8988T (cell line): ENCODE data around the gene SLC5A12.

Experiments used
- DNase-seq: peaks from one replicate; pipeline ENCODE4 v3.0.0; 2011

SLC5A12 gene

DNA sequence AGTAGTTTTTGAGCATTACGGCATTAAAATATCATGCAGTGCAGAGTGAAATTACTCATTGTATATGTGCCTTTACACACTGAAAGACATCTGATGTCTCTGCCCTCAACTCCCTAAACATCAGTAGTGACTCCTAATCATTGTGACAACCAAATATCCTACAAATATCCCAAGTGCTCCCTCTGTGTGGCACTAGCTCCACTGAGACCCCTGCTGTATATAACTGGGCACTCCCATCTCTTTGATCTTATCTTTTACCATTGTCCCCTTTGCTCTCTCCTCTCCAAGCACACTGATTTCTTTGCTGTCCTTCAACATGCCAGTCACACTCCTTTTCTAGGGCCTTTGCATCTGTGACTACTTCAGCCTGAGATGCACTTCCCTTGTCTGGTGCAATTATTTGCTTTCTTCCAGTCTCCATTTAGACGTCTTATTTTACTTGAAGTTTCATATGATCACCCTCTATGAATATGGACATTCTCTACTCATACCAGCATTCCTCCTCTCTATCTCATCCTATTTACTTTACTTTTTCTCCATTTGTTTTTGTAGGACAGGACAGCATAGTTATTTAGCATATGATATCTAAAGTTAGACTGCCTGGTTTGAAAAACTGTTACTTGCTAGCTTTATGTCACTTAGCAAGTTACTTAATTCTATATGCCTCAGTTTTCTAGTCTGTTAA is 2.4 kb downstream of the SLC5A12 start:
- DNase-seq, result no peak

DNA sequence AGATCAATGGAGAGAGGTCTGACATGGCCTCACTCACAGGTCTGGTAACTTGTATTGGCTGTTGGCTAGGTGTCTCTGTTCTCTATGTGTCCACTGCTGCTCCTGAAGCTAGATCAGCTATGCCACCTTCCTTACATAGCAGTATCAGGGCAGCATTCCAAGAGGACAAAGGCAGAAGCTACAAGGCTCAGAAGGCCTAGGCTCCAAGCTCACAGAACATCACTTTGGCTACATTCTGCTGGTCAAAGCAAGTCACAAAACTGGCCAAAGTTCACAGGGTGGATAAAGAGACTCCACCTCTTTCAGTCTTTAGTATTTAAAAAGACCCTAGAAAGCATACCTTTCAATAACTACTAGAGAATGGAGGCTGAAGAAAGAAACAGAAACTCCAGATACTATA is 4.1 kb downstream of the SLC5A12 start:
- no peak for DNase-seq

DNA sequence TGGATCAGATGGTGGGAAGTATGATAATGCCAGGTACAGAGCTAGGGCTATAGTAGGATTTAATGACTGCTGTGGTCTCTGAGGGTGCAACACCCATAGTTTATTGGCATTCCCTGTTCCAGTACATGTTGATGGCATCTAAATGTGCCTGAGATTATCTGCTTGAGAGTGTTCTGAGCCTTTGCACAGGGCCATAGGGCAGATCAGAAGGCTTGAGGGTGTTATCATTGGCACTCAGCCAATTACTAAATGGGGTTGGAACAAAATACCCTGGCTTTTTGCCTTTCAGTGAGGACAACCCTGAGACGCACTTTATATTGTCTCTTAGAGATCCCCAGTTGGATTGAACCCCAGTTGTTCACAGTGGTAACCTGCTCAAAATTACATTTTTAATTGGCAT is 6.7 kb downstream of the SLC5A12 start:
- no peak for DNase-seq

DNA sequence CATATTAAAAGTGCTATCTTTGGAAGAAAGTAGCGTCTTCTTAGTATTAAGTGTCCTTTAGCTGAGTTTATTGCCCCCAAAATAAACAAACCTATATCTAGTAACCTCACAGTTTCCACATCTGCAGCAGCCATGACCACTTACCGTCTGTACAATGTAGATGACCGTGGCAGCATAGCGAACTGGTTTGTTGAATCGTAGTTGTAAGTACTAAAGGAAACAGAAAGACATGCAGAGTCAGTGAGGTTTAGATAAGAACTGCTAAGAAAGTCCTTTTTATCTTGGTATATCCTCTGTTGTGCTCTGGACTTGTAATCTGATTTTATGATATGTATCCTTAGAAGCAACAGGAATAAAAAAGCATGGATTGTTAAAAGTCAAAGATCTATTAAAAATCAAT is 9.4 kb downstream of the SLC5A12 start:
- DNase-seq, result no peak

DNA sequence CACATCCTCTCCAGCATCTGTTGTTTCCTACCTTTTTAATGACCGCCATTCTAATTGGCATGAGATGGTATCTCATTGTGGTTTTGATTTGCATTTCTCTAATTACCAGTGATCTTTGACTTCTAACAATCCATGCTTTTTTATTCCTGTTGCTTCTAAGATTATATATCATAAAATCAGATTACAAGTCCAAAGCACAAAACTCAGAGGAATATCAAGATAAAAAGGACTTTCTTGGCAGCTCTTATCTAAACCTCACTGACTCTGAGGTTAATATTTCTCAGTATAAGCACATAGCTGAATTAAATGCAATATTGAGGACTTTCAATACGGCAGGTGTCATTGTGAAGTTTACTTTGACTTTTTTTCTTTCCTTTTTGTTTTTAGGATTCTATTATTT is 11.4 kb downstream of the SLC5A12 start:
- DNase-seq, result no peak

DNA sequence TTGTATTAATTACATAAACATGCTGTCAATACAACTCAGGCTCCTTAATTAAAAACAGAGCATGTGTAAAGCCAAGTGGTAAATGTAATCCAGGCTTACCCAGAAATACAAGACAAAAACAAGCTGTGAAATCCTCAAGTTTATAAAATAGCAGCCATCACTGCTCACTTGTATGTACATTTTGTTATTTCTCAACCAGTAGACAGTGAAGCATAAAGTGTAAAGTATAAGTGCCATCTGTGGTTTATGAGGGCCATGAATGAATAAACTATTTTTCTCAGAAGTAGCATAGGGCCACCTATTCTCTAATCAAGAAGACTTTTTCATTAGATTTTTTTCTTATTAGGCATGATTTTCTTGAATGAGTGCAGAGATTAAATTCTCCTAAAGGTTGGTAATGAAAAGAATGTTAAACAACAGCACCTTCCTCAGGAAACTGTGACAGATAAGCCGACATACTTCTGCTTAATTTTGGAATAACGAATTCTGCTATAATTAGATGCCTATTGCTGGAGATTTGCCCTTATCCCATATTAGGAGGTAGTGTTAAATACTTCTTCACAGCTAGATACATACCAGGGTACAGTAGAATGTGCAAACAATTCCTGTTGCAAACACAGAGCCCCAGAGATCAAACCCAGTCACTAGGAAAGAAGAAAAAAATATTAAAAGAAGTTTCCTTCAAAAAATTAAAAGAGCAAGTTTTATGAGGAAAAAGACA is 13.0 kb downstream of the SLC5A12 start:
- no peak for DNase-seq

DNA sequence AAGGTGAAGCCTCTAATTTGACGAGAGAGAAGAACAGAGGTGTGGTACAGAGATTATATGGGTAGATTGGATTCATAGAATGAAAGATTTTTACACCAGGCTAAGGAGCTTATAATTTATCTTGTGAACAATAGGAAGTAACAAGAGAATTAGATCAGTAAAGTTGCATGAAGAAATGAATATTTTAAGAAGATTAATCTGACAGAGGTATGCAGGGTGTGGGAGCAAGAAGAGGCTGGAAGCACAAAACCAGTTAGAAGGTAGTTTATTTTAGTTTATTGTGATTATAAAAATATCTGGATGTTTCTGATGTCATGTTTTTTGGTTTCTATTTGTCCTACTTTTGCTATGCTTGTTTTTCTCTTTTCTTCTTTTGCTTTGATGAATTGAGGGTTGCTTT is 15.7 kb downstream of the SLC5A12 start:
- no peak for DNase-seq

DNA sequence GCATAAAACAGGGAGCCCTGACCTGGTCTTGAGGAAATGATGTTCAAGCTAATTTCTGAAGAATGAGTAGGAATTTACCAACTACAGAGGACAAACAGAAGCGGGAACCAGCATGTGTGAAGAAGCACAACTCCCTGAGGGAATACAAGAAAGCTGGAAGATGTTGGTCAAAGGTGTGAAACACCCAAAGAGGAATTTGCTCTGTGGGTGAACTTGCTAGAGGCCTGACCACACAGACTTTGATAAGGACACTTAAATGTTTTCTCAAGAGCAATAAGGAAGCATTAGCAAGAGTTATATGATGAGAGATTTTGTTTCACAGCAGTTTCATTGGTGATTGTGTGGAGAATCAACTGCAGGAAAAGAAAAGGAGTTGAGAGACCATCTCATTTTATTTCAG is 17.6 kb downstream of the SLC5A12 start:
- DNase-seq, result no peak

DNA sequence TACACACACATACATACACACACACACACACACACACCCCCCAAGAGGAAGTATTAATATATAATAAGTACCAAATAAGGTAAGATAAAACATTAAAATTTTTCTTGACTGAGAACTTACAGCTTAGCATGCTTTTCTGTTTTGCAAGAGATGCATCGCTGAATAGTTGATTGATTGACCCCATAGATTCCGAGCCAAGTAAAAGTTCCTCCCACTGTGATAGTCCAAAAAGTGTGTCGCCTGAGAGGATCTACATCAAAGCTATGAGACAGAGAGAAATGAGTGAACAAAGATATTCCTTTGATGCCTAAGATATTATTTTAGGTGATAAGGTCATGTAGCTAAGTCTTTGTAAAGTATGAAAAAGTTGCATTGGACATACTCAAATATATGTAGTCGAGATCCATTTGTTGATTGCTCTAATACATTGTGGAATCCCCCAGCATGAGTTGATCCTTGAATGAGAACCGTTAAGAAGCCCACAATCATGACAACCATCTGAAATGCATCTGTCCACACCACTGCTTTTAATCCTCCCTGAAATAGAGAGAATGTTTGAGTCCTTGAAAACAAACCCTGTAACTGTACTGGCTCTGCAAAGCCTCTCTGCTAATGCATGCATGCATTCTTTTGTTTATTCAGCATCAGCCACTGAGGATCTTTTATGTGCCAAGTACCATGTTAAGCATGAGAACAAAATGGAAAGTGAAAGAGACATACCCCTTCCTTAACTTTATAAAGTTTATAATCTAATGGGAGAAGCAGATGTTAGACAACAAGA is 18.3 kb downstream of the SLC5A12 start:
- no peak for DNase-seq

DNA sequence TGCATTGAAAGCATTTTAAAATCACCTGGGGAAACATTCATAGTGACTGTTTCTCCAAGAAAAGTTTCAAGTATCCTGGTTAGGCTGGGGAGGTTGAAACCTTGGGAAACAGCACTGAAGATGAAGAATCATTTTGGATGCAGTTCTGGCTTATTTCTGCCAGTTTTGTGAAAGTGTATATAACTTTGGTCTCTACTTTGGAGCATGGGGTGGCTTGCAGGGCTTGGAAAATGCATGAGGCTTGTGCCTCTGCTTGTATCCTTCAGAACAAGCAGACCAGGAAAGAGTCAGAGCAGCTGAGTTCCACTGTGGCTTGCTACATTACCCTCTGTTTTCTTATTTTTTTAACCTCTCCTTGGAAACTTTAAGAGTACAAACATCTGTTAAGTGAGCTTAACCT is 19.5 kb downstream of the SLC5A12 start:
- no peak for DNase-seq

DNA sequence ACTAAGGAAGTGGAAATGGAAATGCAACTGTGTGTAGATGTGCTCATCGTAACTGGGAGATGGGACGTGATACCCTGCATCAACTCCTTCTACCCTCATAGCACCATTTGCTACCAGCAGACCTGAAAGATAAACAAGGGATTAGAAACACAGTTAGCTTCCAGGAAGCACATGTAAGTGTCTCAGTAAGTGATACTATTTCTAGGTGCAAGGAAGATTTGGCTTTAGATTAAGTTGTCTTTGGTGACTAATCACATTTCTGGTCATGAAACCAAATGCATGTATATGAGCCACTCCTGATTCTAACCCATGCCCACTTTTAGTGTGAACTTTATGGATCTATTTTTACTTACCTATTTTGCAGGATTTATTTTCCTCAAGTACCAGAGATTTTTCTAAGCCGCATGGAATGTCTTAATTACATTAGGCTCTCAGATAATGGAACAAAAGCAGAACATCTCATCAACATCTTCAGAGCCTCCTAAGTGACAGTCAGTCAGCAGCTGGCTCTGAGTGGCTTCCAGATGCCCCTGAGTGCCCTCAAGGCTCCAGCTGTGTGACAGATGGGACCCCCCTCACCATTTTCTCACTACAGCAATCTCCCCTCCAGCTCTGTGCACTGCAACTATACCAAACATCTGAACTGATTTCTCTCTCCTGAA is 21.2 kb downstream of the SLC5A12 start:
- DNase-seq, result no peak

DNA sequence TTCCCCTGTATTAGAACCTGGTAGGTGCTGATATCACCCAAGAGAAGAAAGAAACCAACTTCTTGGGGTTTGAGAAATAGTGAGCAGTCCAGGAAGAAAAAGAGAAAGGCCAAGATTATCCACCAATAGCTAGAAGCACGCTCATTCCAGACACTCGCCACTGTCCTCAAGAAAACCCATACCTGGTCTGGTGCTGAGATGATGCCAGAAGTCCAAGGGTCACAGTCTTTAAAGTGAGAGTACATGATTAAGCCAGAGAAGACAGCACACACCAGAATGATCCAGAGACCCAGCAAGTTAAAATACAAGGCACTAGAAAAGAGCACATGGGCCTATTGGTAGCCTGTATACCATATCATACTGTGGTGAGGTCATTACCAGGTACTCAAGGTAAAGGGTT is 23.6 kb downstream of the SLC5A12 start:
- no peak for DNase-seq

DNA sequence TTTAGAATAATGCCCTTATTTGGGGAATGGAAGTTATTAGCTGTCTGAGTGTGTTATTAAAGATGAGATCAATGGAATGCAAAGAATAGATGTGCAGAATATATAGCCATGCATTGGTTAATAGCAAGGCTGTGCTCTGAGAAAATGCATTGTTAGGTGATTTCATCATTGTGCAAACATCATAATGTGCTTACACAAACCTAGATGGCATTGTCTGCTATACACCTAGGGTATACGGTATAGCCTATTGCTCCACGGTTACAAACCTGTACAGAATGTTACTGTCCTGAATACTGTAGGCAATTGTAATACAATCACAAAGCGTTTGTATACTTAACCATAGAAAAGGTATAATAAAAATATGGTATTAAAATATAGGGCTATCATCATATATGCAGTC is 25.5 kb downstream of the SLC5A12 start:
- no peak for DNase-seq

DNA sequence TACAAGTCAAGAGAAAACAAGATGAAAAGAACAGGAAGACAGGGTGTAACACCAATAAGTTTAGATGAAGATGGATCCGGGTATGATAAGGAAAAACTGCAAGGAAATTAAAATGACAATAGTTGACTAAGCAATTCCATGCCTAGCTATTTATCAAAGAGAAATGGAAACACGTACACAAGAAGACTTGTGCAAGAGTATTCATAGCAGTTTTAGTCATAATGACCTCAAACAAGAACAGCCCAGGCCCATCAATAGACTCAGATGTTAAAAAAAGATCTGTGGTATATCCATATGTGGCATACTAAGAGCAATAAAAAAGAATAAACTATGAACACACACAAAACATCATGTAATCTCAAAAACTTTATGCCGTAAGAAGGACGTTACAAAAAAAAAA is 33.2 kb downstream of the SLC5A12 start:
- no peak for DNase-seq

DNA sequence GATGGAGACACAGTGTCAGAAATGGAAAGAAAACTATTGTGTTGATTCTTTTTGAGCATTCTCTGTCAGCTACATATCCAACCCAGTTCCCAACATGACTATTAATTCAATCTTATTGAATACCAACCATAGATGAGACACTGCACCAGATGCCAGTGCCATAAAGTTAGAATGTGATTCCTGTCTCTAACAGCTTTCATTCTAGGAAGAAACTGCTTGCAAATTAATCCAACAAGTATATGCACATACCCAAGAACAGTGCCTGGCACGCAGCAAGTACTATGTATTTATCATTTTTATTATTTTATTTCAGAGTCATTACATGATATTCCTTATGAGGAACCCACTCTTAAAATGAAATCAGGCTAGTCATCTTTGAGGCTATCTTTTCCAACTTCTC is 34.5 kb downstream of the SLC5A12 start:
- no peak for DNase-seq

DNA sequence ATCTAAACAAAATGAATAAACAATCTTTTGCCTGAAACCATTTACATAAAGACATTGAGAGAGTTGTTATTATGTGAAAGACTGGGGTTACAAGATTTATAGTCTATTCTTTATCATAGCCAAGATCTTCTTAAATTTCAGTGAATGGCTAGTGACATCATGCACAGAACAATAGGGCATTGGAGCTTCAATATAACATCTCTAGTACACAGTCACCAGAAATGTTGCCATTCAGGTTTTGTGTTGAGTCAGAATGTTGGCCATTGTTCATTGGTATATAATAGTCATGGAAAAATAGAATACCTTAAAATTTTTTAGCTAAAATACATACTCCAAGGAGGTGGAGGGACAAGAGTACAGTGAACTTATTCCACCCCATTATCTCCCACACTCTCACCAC is 44.3 kb downstream of the SLC5A12 start:
- no peak for DNase-seq

DNA sequence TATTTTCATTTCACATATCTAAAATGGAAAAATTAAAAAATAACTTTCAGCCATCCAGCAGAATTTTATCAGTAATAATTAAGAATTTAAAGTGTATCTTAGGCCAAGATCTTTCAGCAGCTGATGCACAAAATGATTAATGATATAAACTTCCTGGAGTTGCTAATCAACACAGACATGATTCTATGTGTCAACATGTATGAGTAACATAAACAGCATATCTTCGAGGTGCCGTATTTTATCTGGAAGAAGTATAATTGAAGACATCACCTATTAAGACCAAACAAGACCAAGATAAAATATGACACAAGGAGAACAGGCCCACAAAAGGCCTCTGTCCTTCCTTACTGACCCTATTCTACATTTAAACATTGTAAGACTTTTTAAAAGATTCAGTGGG is 45.2 kb downstream of the SLC5A12 start:
- no peak for DNase-seq

DNA sequence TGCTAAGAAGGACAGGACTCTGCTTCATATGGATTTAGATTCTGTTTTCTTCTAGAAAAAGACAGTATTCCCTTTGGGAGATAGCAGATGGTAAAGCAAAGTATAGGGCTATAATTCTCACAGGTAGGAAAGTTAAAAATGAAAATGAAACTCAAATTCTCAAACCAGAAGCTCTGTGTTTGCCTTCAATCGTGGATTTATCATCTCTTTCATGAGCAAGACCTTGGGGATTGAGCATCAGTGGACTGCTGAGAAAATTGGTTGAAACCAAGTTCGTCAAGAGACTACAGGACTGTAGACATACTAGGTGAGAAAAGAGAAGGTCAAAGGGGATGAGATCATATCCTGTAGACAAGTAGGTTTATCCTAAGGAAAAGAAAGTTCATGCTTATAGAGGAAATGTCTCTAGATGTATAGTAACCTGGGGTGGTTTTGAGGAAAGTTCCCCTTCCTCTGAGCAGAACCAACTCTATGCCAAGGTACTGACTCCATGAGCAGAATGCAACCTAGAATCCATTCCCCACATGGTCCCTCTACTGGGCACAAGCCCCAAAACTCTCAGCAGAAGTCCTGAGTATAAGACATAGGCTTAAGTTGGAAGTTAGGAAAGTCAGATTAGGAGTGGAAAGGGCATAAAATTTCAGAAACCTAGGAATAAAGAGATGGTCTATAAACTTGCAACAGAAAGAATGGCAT is 46.5 kb downstream of the SLC5A12 start:
- no peak for DNase-seq

DNA sequence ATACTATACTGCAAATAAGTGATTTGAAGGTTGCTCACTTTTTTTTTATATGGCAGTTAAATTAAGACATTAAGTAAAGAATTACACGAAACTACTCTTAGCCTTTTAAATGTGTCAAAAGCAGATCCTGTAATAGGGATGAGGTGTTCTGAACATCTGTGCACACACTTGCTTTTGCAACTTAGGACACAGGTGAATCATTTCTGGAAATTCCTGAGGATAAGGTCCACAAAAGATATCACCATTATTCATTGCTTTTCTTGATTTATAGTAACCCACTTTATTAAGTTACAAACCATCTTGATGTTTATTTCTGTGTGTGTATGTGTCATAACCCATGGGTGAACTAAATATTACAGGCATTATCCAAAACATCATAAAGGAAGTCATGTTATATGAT is 55.9 kb downstream of the SLC5A12 start:
- DNase-seq, result no peak

DNA sequence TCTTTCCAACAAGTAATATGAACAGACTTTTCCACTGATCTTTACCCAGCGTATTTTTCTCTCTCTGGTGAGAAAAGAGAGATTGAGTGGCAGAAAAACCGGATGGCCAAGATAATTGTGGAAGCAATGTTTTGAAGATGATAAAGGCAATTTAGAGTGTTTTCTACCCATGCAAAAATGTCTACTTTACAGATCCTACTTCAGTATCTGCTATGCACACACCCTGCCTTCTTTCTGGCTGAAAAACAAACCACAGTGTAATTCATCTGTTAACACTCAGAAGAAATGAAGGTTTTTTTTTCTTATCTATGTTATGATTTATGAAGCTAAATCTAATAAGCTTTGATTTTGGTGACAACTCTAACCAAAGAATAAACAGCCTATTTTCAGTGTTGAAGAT is 56.8 kb downstream of the SLC5A12 start:
- no peak for DNase-seq

DNA sequence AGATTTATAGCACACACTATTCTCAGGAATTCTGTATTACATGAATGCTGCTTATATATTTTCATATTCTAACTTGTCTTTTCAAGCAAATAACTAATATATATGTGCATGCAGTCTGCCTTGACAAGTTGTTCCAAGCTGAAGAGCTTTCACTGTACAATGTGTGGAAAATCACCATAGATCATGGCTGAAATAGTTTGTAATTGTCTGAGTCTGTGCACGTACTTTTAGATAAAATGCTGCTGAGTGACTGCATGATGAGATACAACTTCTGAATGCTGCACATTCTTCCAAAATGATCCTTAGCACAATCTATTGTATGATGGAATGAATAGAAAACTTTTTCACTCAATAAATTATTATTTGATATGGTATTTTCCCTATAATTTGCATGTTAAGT is 58.9 kb downstream of the SLC5A12 start:
- DNase-seq, result no peak

DNA sequence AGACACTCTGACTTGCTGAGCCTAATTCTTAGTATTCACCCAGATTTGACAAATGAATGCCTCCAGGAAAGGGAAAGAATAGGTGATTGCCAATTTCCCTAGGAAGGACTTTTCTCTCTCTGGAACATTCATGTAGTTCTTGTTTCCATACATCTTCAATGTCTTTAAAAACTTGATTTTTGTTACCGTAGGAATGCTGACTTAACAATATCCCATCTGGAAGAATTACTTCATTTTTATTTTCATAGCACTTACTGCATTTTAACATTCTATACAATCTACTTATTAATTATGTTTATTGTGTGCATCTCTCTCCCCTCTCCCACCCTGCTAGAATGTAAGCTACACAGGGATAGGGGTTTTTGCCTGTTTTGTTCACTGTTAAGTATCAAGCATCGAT is 66.6 kb downstream of the SLC5A12 start:
- DNase-seq, result no peak

DNA sequence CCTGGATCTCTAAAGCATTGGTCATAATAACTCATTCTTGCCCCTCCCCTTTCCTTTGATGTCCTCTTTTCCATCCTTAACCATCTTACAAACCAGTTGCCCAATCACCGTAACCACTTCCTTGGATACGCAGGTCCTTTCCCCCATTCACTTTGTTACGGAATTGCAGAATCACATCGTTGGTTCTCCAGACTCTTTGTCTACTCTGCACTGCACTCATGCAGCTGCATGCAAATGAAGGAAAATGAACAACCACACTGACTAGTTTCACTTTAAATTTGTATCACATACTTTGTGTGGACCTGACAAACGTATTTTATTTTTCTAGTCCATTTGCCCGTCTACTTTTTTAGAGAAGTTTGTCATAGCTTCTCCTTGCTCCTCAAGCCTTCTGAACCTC is 69.9 kb downstream of the SLC5A12 start:
- DNase-seq, result no peak
